Middle frontal gyrus (tissue), 1 donor: Measurements from ENCODE around the gene DCAF4.

ENCODE experiments used
- DNase-seq: peaks from one replicate; pipeline ENCODE4 v3.0.0-alpha.2; 2015; ENCODE audit warnings: low spot score; ENCODE audit errors: extremely low spot score

DCAF4 gene

DNA sequence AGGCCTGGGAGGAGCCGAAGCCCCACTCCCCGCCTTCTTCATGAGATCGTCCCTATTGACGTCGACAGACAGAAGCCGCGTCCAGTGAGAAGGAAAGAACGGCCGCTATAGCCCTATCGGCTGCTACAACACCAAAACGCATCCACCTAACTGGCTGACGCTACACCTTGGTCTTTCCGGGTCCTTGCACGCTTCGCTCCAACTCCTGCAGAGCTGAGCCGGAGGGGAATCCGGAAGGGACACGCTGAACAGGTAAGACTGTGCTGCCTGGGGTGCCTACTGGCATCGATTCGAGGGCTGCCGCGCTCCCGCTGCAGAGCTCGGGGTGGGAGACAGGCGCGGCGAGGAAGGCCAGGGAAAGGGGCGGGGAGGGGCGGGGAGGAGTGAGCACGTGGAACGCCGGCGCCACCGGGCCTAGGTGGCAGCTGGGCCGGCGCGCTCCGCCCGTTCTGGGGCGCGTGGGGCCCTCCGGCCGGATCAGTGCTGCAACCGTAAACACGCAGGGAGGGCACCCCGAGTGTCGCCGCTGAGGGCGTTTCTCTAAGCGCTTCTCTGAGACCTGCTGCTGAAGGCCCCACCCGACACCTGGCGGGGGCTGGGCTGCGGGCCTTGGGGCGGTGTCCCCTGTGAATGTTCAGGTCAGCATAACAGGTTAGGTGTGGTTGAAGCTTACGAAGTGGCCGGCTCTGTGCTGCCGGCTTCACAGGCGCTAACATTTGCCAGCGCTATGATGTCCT, at the start of gene DCAF4:
Gene DCAF4 (plus strand): TSS at position 173 of the 737 bp plus-strand sequence. CDS start 11,515 bp downstream, outside the sequence.
- DNase-seq: peak; percentile 95

GRCh38 chr14:72876710-72877063, 49.6 kb upstream of the DCAF4 start:
- DNase-seq: no peak

DNA sequence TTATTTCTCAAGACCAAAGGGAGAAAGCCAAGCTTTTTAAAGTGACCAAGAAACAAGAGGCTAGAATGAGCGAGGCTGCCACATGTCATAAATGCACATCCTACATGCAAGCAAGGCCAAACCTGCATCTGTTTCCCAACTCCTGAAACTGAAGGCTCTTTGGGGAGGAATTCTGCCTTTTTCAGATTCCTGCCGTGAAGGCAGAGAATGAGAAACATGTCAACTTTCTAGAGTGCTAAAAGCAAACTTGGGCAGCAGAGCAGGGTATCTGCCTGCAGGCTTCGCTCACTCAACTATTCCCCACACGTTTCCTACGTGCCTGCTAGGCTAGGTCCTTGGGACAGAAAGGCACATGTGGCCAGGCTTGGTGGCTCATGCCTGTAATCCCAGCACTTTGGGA, 47.5 kb upstream of the DCAF4 start:
- DNase-seq: no peak

GRCh38 chr14:72879431-72879830, 46.8 kb upstream of the DCAF4 start:
- DNase-seq: no peak

DNA sequence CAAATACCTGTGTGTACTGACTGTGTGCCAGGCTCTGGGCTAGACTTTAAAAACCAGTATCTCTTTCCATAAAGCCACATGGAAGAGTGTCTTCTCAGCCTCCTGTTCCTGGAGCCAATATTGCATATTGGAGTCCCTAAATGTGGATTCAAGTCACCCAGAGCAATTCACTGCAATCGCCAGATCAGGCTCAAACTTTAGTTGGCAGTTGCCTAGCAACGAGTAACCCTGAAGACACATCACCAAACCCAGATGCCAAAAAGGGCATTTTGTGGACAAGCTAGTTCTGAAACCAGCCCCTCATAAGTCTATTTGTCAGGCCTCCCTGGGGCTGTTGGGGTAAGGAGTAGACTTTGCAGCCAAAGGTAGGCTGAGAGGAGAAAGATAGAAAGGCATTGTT, 46.1 kb upstream of the DCAF4 start:
- DNase-seq: no peak

DNA sequence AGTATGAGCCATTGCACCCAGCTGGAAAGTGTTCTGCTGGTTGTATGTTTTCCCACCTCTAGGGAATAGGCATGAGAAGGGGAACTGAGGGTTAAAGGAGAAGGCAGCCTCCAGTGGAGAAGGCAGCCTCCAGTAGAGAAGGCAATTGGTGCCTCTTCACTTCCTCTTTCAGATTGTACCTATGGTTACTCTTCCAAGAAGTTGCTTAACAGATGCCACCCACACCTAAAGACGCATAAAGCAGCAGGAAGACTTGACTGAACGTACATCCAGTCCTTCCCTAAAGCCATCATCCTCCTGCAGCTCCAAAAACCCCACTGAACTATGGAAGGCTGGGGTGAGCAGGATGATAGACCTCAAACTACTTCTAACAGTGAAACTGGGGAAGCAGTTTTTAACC, 45.4 kb upstream of the DCAF4 start:
- no peak for DNase-seq

GRCh38 chr14:72881543-72881942, 44.7 kb upstream of the DCAF4 start:
- no peak for DNase-seq

DNA sequence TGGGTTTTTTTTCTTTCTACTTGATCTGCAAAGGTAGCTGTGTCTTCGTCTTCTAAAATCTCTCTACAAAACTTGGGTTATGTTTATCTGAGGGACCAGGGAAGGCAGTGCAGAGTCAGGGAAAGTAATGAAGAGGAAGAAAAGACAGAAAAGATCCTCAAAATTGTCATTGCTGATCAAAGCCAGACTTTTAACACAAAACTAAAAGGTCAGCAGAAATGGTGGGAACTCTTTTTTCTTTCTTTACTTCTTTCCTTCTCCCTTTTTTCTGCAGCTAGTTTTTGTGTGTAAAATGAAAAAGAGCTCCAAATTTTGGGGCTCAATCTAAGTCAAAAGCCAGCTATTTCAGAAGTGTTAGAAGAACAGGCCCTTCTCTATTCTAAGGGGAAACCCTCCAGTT, 44.2 kb upstream of the DCAF4 start:
- DNase-seq: no peak

DNA sequence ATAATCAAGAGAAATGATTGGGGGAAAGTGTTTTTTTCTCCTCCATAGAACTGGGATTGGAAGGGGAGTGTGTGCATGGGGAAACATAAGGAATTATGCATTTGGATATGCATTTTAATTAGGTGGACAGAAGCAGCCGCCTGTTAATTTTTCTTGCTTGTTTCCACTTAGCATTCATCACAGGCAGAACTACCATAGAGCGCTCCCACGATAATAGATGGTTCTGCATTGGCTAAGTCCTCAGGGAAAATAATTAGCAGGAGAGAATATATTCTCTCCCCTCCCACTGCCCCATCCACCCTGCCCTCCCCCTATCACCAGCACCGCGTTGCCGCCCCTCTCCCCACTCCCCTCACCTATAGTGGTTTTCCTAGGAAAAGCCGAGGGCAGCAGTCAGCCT, 43.8 kb upstream of the DCAF4 start:
- DNase-seq: no peak

- DNase-seq: no peak
Measured at GRCh38 chr14:72883109-72883508, 43.2 kb upstream of the DCAF4 start.

GRCh38 chr14:72883961-72884360, 42.3 kb upstream of the DCAF4 start:
- DNase-seq: no peak

DNA sequence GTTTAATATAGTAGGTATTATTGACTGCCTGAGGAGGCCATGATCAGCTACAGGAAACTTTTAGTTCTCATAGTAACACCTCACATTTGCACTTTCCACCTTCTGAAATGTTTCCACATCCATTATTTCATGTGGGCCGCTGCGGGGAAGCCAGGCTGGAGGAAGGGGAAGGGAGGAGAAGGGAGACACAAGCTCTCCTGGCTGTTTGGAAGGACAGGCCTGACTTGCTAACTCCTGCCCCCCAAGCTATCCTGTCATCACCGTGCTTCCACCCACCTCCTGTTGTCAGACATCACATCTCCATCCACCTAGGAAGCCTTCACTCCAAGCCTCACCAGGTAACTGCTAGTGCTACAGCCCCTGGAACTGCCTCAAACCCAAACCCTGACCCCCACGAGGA, 41.9 kb upstream of the DCAF4 start:
- no peak for DNase-seq

DNA sequence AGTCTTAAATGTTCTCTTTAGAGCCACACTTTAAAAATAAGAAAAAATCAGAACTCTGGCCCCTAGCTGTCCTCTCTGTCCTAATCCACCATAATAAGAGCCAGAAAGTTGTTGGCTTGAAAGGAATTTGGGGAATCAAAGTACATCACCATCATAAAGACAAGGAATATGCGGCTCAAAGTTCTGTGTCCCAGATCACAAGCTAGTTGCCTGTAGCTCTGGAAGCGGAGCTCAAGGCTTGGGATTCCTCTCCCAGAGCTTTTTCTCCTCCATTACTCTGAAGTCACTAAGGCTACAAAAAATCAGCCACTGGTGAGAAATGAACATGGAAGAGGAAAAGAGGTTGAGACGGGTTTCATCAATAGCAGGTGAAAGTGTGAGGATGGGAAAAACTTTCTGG, 38.8 kb upstream of the DCAF4 start:
- DNase-seq: no peak

- no peak for DNase-seq
Measured at GRCh38 chr14:72888192-72888591, 38.1 kb upstream of the DCAF4 start.

GRCh38 chr14:72888636-72889201, 37.5 kb upstream of the DCAF4 start:
- no peak for DNase-seq

DNA sequence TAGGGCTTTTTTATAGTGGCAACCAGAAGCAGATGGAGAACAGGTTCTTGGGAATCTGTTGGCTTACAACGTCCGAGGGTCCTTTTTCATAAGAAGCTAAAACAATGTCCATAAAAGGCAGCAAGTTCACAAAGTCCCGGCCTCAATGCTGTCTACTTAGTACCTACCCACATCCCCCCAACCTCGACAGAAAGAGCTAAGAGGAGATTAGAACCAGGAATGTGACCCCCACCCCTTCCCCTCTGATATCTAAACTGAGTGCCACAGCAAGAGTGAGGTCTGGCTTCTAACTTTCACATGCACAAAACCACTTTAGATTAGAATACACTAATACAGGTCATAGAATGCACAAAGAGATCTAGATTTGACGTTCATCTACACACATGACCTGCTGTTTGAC, 36.9 kb upstream of the DCAF4 start:
- no peak for DNase-seq

GRCh38 chr14:72891666-72892102, 34.6 kb upstream of the DCAF4 start:
- no peak for DNase-seq

DNA sequence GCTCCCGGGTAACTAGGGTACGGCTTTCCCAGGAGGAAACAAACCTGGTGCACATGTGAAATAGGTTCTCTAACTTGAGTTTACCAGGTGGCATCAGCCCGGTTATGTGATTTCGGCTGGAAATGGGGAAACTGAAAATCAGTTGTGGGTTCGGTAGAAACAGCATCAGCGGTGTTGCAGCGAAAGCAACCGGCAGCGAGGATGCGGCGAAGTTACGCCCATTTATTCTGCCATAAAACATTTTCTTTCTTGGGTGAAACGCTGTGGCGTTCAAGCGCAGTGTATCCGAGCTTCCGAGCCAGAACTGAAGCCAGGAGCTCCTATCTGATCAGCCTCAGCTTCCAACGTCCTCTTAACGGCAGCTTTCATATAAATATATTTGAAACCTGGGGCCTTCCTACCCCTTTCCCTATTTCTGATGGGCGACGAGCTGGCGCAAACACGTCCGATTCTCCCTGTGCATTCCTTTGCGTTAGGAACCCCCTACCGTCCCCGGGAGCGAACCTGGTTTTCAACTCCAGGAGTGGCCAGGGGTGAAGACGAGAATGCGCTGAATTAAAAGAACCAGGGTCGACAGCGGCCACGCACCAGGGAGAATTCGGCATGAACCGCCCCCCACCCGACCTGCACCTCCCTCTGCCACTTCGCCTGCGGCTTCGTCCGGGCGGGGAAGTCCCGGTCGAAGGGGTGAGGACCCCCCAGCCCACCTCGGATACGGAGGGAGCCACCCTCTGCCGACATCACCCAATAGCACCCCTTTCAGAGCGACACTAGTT, 34.0 kb upstream of the DCAF4 start:
- no peak for DNase-seq

DNA sequence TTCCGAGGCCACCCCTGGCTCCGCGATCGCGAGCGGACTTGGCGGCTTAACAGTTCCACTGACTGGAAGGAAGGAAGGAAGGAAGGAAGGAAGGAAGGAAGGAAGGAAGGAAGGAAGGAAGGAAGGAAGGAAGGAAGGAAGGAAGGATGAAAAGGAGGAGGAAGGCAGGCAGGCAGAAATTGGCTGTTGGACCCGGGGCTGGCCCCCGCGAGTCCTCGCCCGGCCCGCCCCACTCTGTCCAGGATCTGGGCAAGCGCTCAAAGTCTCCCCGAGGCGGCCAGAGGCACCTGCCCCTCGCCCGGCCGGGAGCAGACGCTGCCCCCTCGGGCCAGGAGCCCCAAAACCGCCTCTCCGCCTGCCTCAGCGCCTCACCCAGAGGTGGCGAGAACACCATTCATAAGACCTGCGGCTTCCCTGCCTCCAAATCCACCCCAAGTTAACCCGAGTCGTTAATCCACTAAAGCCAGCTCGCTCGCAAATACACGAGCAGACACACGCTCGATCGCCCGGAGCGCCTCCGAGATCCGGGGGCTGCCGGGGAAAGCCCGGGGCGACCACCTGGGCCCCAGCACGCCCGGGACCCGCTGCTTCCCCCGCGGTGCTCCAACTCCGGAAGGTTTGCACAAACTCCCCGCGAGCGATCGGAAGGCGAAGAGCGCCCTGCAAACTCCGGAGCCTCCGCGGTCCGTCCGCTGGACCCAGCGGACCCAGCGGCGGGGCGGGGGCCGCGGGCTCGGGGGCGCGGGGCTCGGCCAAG, 33.2 kb upstream of the DCAF4 start:
- no peak for DNase-seq

GRCh38 chr14:72893636-72894322, 32.5 kb upstream of the DCAF4 start, which contains the start of gene DPF3:
TSS of gene DPF3 (minus strand) at chr14:72894101. CDS start at chr14:72894088, 13 bp downstream.
- DNase-seq: peak; percentile 95

DNA sequence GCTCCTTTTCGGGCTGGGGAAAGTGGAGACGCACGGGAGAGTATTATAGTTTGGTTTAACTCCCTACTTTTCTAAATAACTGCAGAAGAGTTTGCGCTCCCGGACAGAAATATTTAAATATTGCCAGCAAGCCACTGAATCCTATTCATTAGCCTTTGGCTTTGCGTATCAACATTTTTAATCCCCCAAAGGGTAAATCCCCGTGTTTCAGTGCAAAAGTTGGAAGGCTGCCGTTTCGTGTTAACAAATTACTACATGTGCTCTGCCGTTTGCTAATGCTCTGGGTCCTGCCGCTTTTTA, 32.0 kb upstream of the DCAF4 start:
- DNase-seq: no peak
